ENCODE data around the gene MITF.

- TF ChIP-seq EZH2 (IDR thresholded peaks at IDR 0.05) = no peak
- no peak for TF ChIP-seq POLR2AphosphoS5 (IDR thresholded peaks at IDR 0.05; ENCODE audit: borderline replicate concordance, low read depth, low read length)
- no peak for TF ChIP-seq FOXP2 (optimal IDR thresholded peaks at IDR 0.05; ENCODE audit: control extremely low read depth, extremely low read length, insufficient read depth)
Measured at GRCh38 chr3:69983546-69984265, 244.4 kb downstream of the MITF start.
